Skin of body (tissue), 2 donors: ENCODE measurements around the gene DCDC1. TPM values are rescaled to one million over a fixed set of nuclear protein-coding genes. Genes with fewer than 3 reads are reported as not detected.

ENCODE experiments used
- DNase-seq: peaks from one replicate; lab custom pipeline; 2025; lab: John Stamatoyannopoulos, UW
- total RNA-seq: library from RNA; depleted of rRNA; stranded (reverse); fragments of >200 nt; gene quantifications from one replicate; pipeline ENCODE4 v1.2.3, GENCODE V29; 2014

DCDC1 gene
- total RNA-seq, 1 donor from 2014 or later = 0.89 TPM

- no peak for DNase-seq
Observed at GRCh38 chr11:31237819-31238760, 131.4 kb downstream of the DCDC1 start.

GRCh38 chr11:31236143-31236542 is 133.4 kb downstream of the DCDC1 start:
- DNase-seq = no peak

DNA sequence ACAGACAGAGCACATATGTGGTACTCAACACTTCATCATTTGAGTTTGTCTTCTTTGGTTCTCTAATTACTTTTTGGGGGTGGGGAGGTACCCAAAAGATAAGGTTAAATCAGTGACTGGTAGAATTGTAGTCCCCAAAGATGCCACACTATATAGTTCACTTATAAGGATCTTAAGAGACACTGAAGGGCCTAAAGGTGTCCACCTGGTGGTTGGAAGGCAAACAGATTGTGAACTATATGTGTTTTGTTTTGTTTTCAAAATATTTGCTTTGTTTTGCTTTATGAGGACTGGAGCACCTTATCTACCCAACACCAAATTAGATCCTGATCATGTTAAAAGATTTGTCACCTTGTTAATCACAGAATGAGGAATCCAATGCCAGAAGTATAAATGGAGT is 136.1 kb downstream of the DCDC1 start:
- DNase-seq = no peak

- no peak for DNase-seq
Observed at GRCh38 chr11:31231601-31232000, 137.9 kb downstream of the DCDC1 start.

DNA sequence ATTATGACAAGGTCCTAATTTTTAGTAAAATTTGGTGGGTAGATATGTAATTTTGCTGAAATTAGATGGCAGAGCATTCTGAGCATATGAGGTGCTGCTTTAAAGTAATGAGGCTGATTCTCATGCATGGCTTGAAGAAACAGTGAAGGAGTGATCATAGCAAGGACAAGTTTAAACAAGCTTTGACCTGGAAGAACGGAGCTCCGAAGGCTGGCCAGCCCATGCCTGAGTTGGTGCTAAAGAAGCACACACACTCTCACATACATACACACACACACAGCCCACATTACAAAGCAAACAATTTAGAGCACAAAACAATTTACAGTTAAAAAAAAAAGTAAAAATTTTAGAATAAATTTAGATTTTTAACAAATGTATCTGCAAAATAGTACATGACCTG is 150.7 kb downstream of the DCDC1 start:
- no peak for DNase-seq

- DNase-seq = no peak
Observed at GRCh38 chr11:31214372-31214771, 155.2 kb downstream of the DCDC1 start.

- no peak for DNase-seq
Observed at GRCh38 chr11:31199378-31199777, 170.2 kb downstream of the DCDC1 start.

GRCh38 chr11:31173926-31174680 is 195.4 kb downstream of the DCDC1 start:
- no peak for DNase-seq

DNA sequence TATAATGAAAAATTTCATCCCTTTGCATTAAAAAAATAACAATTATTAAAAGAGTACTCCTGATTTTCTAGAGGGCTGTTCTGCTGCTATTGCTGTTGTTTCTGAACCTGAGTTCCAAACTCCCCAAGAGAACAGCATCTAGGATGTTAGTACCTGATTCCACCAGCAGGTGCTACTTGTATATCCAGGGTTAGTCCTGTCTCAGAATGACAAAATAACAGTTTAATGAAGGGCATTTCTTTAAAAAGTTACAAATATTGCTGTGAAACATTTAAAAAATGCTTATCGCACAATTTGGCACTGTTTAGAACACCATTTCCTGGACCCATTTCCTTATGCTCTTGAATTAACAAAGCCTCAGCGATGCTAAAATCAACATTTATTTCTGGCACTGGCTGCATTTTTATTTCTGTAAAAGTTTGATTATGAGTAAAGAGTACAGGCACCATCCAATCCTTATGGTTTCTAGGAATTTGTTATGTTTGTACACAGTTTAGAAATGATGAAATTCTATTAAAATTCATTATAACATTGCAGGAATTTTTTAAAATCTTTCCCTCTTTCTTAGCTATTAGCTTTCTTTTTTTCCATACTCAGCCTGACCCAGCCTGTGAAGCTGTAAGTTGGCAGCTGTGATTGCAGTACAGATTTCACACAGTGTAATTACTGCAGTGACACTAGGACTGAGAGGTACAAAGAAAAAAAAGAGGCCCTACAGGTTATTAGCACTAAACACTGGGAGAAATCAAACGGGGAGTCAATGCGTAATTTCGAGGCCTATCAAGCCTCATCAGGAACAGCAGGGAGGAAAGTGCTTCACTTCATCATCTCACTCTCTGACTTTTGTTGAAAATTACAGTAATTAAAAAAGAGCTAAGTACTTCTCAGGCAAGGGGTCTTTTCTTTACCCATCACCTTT is 208.8 kb downstream of the DCDC1 start:
- no peak for DNase-seq

GRCh38 chr11:31150841-31151240 is 218.7 kb downstream of the DCDC1 start:
- no peak for DNase-seq

- no peak for DNase-seq
Observed at GRCh38 chr11:31150011-31150410, 219.5 kb downstream of the DCDC1 start.

DNA sequence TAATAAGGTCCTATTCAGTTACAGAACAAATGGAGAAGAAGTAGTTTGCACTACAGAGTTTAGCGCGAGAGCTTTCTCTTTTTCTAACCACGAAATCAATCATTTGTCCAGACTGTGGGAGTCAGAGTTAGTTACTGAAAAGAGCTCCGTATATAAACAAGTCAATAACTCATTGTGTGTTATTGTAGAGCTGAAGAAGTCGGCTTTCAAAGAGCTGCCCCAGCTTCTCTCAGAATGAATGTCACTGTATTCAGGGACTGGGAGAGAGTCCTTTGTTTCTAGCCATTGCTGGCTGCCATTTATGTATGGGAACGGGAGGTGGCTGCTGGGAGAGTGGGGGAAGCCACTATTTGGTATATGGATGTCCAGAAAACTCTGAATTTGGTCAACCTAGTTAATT is 227.8 kb downstream of the DCDC1 start:
- DNase-seq = no peak

DNA sequence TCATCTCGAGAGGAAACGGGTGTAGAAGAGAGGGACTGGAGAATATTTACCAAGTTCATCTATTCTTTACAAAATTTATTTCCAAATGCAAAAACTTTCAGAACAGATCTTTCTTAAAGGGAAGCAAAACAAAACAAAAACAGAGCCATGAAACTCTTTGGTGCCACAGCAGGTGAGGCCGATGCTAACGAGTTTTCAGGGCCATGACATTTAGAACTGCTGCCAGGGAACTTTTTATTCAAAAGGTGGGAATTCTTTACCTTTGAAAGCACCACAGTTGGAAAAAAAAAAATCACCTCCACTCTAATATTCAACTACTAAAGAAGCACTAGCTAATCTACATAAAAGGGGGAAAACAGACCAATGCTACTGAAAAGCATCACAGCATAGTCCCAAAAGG is 230.1 kb downstream of the DCDC1 start:
- no peak for DNase-seq

DNA sequence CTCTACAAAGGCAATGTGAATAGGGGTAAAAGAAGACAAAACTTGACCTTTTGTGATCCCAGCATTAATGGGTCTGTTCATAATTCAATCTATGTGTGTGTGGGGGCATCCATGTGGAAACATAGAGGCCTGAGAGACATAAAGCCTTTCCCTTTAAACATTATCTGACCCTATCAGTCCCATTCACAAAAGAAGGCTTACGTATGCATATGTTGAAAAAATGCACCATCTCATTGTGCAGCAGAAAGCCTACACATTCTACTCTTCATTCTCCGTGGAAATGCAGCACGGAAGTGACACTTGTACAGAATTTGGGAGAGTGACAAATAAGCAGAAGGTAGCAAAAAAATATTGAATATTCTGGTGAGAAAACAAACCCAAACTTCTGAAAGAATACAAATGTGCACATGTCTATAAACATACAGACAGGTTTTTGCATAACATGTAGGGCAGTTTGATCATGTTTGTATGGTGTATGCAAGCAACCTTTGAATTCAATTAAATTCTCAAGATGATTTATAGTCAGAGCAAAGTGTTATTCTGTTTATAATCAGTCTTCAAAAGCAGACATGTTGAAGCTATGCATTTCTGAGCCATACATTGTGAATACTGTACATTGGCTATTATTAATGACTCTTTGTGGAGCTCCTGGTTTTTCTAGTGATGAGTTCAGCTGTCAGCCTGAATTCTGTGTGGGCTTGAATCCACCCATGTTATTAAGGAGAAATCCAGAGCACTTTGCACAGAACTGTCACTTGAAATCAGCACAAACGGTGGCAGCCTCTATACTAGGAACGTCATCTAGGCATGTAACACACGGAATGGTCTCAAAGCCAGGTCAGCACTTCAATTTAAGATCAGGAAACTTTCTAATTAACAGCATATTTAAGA is 236.8 kb downstream of the DCDC1 start:
- DNase-seq = no peak

DNA sequence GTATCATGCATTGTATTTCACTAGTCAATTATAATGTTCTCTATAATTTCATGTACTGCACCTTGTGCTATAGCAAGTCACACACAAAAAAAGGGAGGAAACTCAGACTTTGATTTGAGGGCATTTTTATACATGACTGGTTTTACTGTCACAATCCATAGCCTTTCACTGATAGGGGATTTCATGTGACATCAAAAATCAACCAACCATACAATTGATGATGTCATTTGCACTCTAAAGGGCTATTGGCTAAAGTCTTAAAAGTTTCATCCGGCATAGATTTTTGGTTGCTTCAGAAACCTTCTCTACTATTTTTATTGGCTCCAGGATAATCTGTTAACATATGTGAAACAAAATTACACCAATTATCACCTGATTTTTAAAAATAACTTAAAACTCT is 237.8 kb downstream of the DCDC1 start:
- DNase-seq = no peak

- no peak for DNase-seq
Observed at GRCh38 chr11:31127290-31127689, 242.2 kb downstream of the DCDC1 start.

- no peak for DNase-seq
Observed at GRCh38 chr11:31120428-31120827, 249.1 kb downstream of the DCDC1 start.

DNA sequence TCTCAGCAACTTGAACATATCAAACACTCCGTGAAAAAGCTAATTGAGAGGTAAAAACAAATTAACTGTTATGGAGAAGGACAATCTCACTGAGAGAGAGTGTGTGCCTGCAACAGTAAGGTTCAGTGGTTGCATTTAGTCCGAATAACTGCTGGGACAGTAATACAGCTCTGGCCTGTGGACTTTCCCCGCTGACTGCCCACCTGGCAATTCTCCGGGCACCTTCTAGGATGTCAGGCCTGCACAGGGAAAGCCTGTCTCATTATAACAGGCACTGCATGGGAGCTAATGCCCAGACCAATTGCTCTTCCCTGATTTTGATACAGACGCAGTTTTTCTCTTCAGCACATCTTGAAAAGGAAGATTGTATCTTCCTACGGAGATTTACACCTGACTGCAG is 251.0 kb downstream of the DCDC1 start:
- no peak for DNase-seq

GRCh38 chr11:31117038-31117437 is 252.5 kb downstream of the DCDC1 start:
- DNase-seq = no peak

GRCh38 chr11:31114442-31114841 is 255.1 kb downstream of the DCDC1 start:
- no peak for DNase-seq

- no peak for DNase-seq
Observed at GRCh38 chr11:31110830-31111229, 258.7 kb downstream of the DCDC1 start.
